Measurements from ENCODE around the gene MAGIX.
A peak's percentile ranks its signal among the peaks of the same experiment; 100 is the strongest.

MAGIX gene

GRCh38 chrX:49153467-49153866, 9.1 kb upstream of the MAGIX start:
- Histone ChIP-seq H3K4me3 (ENCODE audit: low read depth, low read length) (no peak overlapping the region), H3K36me3 (ENCODE audit: control insufficient read depth, insufficient read depth, low read length) (no peaks in the 10 kb centered on the region), H3K9me3 (ENCODE audit: control insufficient read depth, low read length) (no peaks in the 10 kb centered on the region), H3K27me3 (ENCODE audit: control insufficient read depth, insufficient read depth, low read length) (no peaks in the 10 kb centered on the region), H3K27ac (no peak overlapping the region), H3K9ac (no peak overlapping the region), H3K4me1 (no peaks in the 10 kb centered on the region), H3K79me2 (no peaks in the 10 kb centered on the region), H3K4me2 (ENCODE audit: low read length) (no peak overlapping the region), H2AFZ (no peak overlapping the region)
- no peak for TF ChIP-seq CTCF (IDR thresholded peaks at IDR 0.05)

- Histone ChIP-seq H3K9ac (no peak overlapping the region), H3K9me3 (ENCODE audit: control insufficient read depth, low read length) (no peaks in the 10 kb centered on the region), H3K4me3 (ENCODE audit: low read depth, low read length) (peak overlapping the region; percentile 83), H3K36me3 (ENCODE audit: control insufficient read depth, insufficient read depth, low read length) (no peaks in the 10 kb centered on the region), H3K4me1 (no peaks in the 10 kb centered on the region), H2AFZ (peak overlapping the region; percentile 79), H3K79me2 (no peaks in the 10 kb centered on the region), H3K4me2 (ENCODE audit: low read length) (peak overlapping the region; percentile 84), H3K27me3 (ENCODE audit: control insufficient read depth, insufficient read depth, low read length) (no peaks in the 10 kb centered on the region), H3K27ac (peak overlapping the region; percentile 98)
- TF ChIP-seq CTCF (IDR thresholded peaks at IDR 0.05): no peak
Measured at GRCh38 chrX:49155243-49155899, 7.2 kb upstream of the MAGIX start.

- Histone ChIP-seq H3K4me1 (no peaks in the 10 kb centered on the region), H3K36me3 (ENCODE audit: control insufficient read depth, insufficient read depth, low read length) (no peaks in the 10 kb centered on the region), H3K9ac (no peak overlapping the region), H3K79me2 (no peaks in the 10 kb centered on the region), H3K4me2 (ENCODE audit: low read length) (peak overlapping the region; percentile 84), H3K27ac (peak overlapping the region; percentile 98), H3K27me3 (ENCODE audit: control insufficient read depth, insufficient read depth, low read length) (no peaks in the 10 kb centered on the region), H2AFZ (peak overlapping the region; percentile 79), H3K9me3 (ENCODE audit: control insufficient read depth, low read length) (no peaks in the 10 kb centered on the region), H3K4me3 (ENCODE audit: low read depth, low read length) (peak overlapping the region; percentile 83)
- TF ChIP-seq CTCF (IDR thresholded peaks at IDR 0.05): peak; percentile 83
Measured at GRCh38 chrX:49155900-49156837, 6.4 kb upstream of the MAGIX start.

GRCh38 chrX:49157194-49157593, 5.4 kb upstream of the MAGIX start:
- Histone ChIP-seq H2AFZ (no peak overlapping the region), H3K36me3 (ENCODE audit: control insufficient read depth, insufficient read depth, low read length) (no peaks in the 10 kb centered on the region)

More at GRCh38 chrX:49157194-49157593, 5.4 kb upstream of the MAGIX start:
- Histone ChIP-seq H3K9ac (no peak overlapping the region), H3K4me2 (ENCODE audit: low read length) (no peak overlapping the region), H3K4me1 (no peaks in the 10 kb centered on the region), H3K9me3 (ENCODE audit: control insufficient read depth, low read length) (no peaks in the 10 kb centered on the region), H3K79me2 (no peaks in the 10 kb centered on the region), H3K4me3 (ENCODE audit: low read depth, low read length) (no peak overlapping the region), H3K27me3 (ENCODE audit: control insufficient read depth, insufficient read depth, low read length) (no peaks in the 10 kb centered on the region), H3K27ac (no peak overlapping the region)
- TF ChIP-seq CTCF (IDR thresholded peaks at IDR 0.05): no peak

Data from parathyroid adenoma (tissue), 2 donors.